Measurements from ENCODE around the gene SVBP. TPM values are rescaled to one million over a fixed set of nuclear protein-coding genes. Genes with fewer than 3 reads are reported as not detected.
"Not testable (repeated sequence)": the region's sequence is repeated elsewhere in the genome, so short reads cannot be mapped to it uniquely, and the experiment has no call there.

Gene SVBP
- polyA plus RNA-seq, 3 donors = 19.5 to 56.1 (median 54.3) TPM

GRCh38 chr1:42861014-42861399, 43.8 kb upstream of the SVBP start:
- TF ChIP-seq CTCF (IDR thresholded peaks at IDR 0.05) = no peak
- Mint-ChIP-seq H3K4me3 (no peak overlapping the region), H3K27ac (no peak overlapping the region), H3K9me3 (peaks cover 42 to 53% (median 47%) of the 10 kb centered on the region in 7 donors), H3K27me3 (ENCODE audit: low read depth in 3 of 3) (peaks cover 7 to 12% (median 7%) of the 10 kb centered on the region in 3 donors), H3K36me3 (no peaks in the 10 kb centered on the region), H3K4me1 (no peaks in the 10 kb centered on the region)
- Histone ChIP-seq H3K4me1 (ENCODE audit: control insufficient read depth in 1 of 2, insufficient read depth in 2 of 2, low read length in 2 of 2) (no peaks in the 10 kb centered on the region), H2AFZ (ENCODE audit: insufficient read depth, low read depth, low read length, poor library complexity, severe bottlenecking) (no peak overlapping the region), H4K20me1 (ENCODE audit: insufficient read depth, low read length) (no peaks in the 10 kb centered on the region), H3K27ac (ENCODE audit: low read depth in 1 of 2, low read length in 2 of 2) (no peak overlapping the region), H3K36me3 (replicated peaks in 1 of 2; ENCODE audit: control insufficient read depth in 1 of 2, insufficient read depth in 2 of 2, low read length in 2 of 2) (no peaks in the 10 kb centered on the region), H3K27me3 (ENCODE audit: control insufficient read depth in 2 of 2, insufficient read depth in 2 of 2, low read length in 2 of 2) (no peaks in the 10 kb centered on the region), H3K4me3 (replicated peaks in 1 of 3; ENCODE audit: low read depth in 2 of 3, low read length in 3 of 3) (no peak overlapping the region), H3K9me3 (replicated peaks in 1 of 2; ENCODE audit: control insufficient read depth in 1 of 2, insufficient read depth in 1 of 2, low read length in 2 of 2) (peaks cover 39 to 40% of the 10 kb centered on the region in 2 donors), H3K79me2 (ENCODE audit: insufficient read depth, low read length) (no peaks in the 10 kb centered on the region), H3K9ac (ENCODE audit: insufficient read depth, low read length, poor library complexity, severe bottlenecking) (no peak overlapping the region), H3K4me2 (replicated peaks; ENCODE audit: extremely low read depth, low read length, poor library complexity, severe bottlenecking) (no peak overlapping the region)
- intact Hi-C loops (cut with micrococcal nuclease) = no loop called here
- DNase-seq = no peak

GRCh38 chr1:42860339-42861013, 43.3 kb upstream of the SVBP start:
- intact Hi-C loops (cut with micrococcal nuclease) = no loop called here
- no peak for DNase-seq
- 90% methylated on average over 4 of the region's 4 CpGs for WGBS (ENCODE audit: insufficient coverage)
- Histone ChIP-seq H3K36me3 (replicated peaks in 1 of 2; ENCODE audit: control insufficient read depth in 1 of 2, insufficient read depth in 2 of 2, low read length in 2 of 2) (no peaks in the 10 kb centered on the region), H3K27me3 (ENCODE audit: control insufficient read depth in 2 of 2, insufficient read depth in 2 of 2, low read length in 2 of 2) (no peaks in the 10 kb centered on the region), H3K9ac (ENCODE audit: insufficient read depth, low read length, poor library complexity, severe bottlenecking) (no peak overlapping the region), H3K27ac (ENCODE audit: low read depth in 1 of 2, low read length in 2 of 2) (no peak overlapping the region), H3K9me3 (replicated peaks in 1 of 2; ENCODE audit: control insufficient read depth in 1 of 2, insufficient read depth in 1 of 2, low read length in 2 of 2) (peaks cover 39 to 40% of the 10 kb centered on the region in 2 donors), H3K4me3 (replicated peaks in 1 of 3; ENCODE audit: low read depth in 2 of 3, low read length in 3 of 3) (no peak overlapping the region), H3K4me2 (replicated peaks; ENCODE audit: extremely low read depth, low read length, poor library complexity, severe bottlenecking) (no peak overlapping the region), H2AFZ (ENCODE audit: insufficient read depth, low read depth, low read length, poor library complexity, severe bottlenecking) (no peak overlapping the region), H3K4me1 (ENCODE audit: control insufficient read depth in 1 of 2, insufficient read depth in 2 of 2, low read length in 2 of 2) (no peaks in the 10 kb centered on the region), H3K79me2 (ENCODE audit: insufficient read depth, low read length) (no peaks in the 10 kb centered on the region), H4K20me1 (ENCODE audit: insufficient read depth, low read length) (no peaks in the 10 kb centered on the region)
- Mint-ChIP-seq H3K27ac (no peak overlapping the region), H3K4me1 (no peaks in the 10 kb centered on the region), H3K36me3 (no peaks in the 10 kb centered on the region), H3K4me3 (no peak overlapping the region), H3K27me3 (ENCODE audit: low read depth in 3 of 3) (peaks cover 5 to 12% (median 7%) of the 10 kb centered on the region in 3 donors), H3K9me3 (peaks cover 45 to 58% (median 52%) of the 10 kb centered on the region in 7 donors)
- TF ChIP-seq CTCF (IDR thresholded peaks at IDR 0.05) = no peak

GRCh38 chr1:42859366-42859765, 42.2 kb upstream of the SVBP start:
- H3K27ac ChIP-seq (ENCODE audit: low read depth in 1 of 2, low read length in 2 of 2); H3K36me3 Mint-ChIP-seq; intact Hi-C loops (cut with micrococcal nuclease); H3K4me3 ChIP-seq (replicated peaks in 1 of 3; ENCODE audit: low read depth in 2 of 3, low read length in 3 of 3); H3K4me3 Mint-ChIP-seq; H3K4me1 Mint-ChIP-seq; H3K27me3 ChIP-seq (ENCODE audit: control insufficient read depth in 2 of 2, insufficient read depth in 2 of 2, low read length in 2 of 2); DNase-seq; H3K4me1 ChIP-seq (ENCODE audit: control insufficient read depth in 1 of 2, insufficient read depth in 2 of 2, low read length in 2 of 2); H3K36me3 ChIP-seq (replicated peaks in 1 of 2; ENCODE audit: control insufficient read depth in 1 of 2, insufficient read depth in 2 of 2, low read length in 2 of 2); H2AFZ ChIP-seq (ENCODE audit: insufficient read depth, low read depth, low read length, poor library complexity, severe bottlenecking); H3K9ac ChIP-seq (ENCODE audit: insufficient read depth, low read length, poor library complexity, severe bottlenecking); H4K20me1 ChIP-seq (ENCODE audit: insufficient read depth, low read length); H3K4me2 ChIP-seq (replicated peaks; ENCODE audit: extremely low read depth, low read length, poor library complexity, severe bottlenecking); H3K79me2 ChIP-seq (ENCODE audit: insufficient read depth, low read length): not testable (repeated sequence)
- peaks cover 39 to 40% of the 10 kb centered on the region in 2 donors for H3K9me3 ChIP-seq (replicated peaks in 1 of 2; ENCODE audit: control insufficient read depth in 1 of 2, insufficient read depth in 1 of 2, low read length in 2 of 2)
- H3K27ac Mint-ChIP-seq = peak overlapping the region in 1 of 7 donors; percentile 4
- peaks cover 4 to 12% (median 7%) of the 10 kb centered on the region in 3 donors for H3K27me3 Mint-ChIP-seq (ENCODE audit: low read depth in 3 of 3)
- WGBS (ENCODE audit: insufficient coverage) = 84% methylated on average over 3 of the region's 5 CpGs
- H3K9me3 Mint-ChIP-seq = peaks cover 45 to 63% (median 55%) of the 10 kb centered on the region in 7 donors

Measured in CD14-positive monocyte (primary cell).